MM.1S (cell line): ENCODE results near the gene MINDY4.
"Not testable (repeated sequence)": the region's sequence is repeated elsewhere in the genome, so short reads cannot be mapped to it uniquely, and the experiment has no call there.

Experiments
- EZH2phosphoT487 ChIP-seq: fragments of 300-600 bp; sonication (generic); IDR thresholded peaks from 2 replicates; pipeline ENCODE4 v1.6.1; 2018; ENCODE audit warnings: antibody characterized with exemption, low read length
- TF ChIP-seq, protein P1 (sequence below): fragments of 300-600 bp; sonication (generic); IDR thresholded peaks from 2 replicates; pipeline ENCODE4 v1.5.1; 2016; ENCODE audit warnings: antibody characterized with exemption, low read length, mixed read lengths

DNA sequence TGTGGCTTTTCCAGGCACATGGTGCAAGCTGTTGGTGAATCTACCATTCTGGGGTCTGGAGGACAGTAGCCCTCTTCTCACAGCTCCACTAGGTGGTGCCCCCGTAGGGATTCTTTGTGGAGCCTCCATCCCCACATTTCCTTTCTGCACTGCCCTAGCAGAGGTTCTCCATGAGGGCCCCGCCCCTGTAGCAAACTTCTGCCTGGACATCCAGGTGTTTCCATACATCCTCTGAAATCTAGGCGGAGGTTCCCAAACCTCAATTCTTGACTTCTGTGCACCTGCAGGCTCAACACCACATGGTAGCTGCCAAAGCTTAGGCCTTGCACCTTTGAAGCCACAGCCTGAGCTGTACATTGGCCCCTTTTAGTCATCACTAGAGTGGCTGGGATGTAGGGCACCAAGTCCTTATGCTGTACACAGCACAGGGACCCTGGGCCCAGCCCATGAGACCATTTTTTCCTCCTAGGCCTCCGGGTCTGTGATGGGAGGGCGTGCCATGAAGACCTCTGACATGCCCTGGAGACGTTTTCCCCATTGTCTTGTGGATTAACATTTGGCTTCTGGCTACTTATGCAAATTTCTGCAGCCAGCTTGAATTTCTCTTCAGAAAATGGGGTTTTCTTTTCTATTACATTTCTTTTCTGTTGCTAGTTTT is 62.9 kb downstream of the MINDY4 start:
- TF ChIP-seq, protein P1, sequence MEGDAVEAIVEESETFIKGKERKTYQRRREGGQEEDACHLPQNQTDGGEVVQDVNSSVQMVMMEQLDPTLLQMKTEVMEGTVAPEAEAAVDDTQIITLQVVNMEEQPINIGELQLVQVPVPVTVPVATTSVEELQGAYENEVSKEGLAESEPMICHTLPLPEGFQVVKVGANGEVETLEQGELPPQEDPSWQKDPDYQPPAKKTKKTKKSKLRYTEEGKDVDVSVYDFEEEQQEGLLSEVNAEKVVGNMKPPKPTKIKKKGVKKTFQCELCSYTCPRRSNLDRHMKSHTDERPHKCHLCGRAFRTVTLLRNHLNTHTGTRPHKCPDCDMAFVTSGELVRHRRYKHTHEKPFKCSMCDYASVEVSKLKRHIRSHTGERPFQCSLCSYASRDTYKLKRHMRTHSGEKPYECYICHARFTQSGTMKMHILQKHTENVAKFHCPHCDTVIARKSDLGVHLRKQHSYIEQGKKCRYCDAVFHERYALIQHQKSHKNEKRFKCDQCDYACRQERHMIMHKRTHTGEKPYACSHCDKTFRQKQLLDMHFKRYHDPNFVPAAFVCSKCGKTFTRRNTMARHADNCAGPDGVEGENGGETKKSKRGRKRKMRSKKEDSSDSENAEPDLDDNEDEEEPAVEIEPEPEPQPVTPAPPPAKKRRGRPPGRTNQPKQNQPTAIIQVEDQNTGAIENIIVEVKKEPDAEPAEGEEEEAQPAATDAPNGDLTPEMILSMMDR: not testable (repeated sequence)
- not testable (repeated sequence) for TF ChIP-seq EZH2phosphoT487
